8988T (cell line): Measurements from ENCODE around the gene FGR.

Source experiments
- DNase-seq: peaks from one replicate; pipeline ENCODE4 v3.0.0; 2011

The FGR gene

GRCh38 chr1:27566462-27567145, 68.4 kb downstream of the FGR start:
- no peak for DNase-seq

GRCh38 chr1:27564710-27565649, 70.0 kb downstream of the FGR start:
- no peak for DNase-seq

GRCh38 chr1:27563591-27564471, 71.2 kb downstream of the FGR start:
- DNase-seq, result no peak

GRCh38 chr1:27563341-27563590, 71.7 kb downstream of the FGR start:
- DNase-seq, result no peak

- DNase-seq, result no peak
These were observed 72.2 kb downstream of the FGR start for GRCh38 chr1:27562534-27563340.
